MCF 10A (cell line): ENCODE results near the gene TCERG1L. TPM values are rescaled to one million over a fixed set of nuclear protein-coding genes. Genes with fewer than 3 reads are reported as not detected.

Experiments
- BruUV-seq: library from RNA; stranded (reverse); fragments of 400-500 nt; replicated peaks from 2 replicates; lab custom pipeline; 2021; lab: Mats Ljungman, UMichigan
- CTCF ChIA-PET: fragments of 300-600 bp; sonication (Branson Sonifier 250); formaldehyde crosslinking; extraction: SDS; loops from one replicate; lab custom pipeline; 2021; ENCODE audit warnings: antibody characterized with exemption, inconsistent platforms; lab: Yijun Ruan, JAX
- POLR2A ChIA-PET: fragments of 300-600, 350-650 bp; sonication (Branson Sonifier 250); formaldehyde crosslinking; extraction: SDS; loops from one replicate; lab custom pipeline; 2020; ENCODE audit warnings: antibody characterized with exemption, inconsistent platforms; lab: Yijun Ruan, JAX
- DNase-seq: peaks from one replicate; pipeline ENCODE4 v3.0.0-alpha.2; 2018; ENCODE audit not compliant: unreplicated experiment
- H3K27ac Mint-ChIP-seq: one replicate; pipeline ENCODE4 v1.8.0; 2022; ENCODE audit warnings: mild to moderate bottlenecking, low read depth, mixed read lengths; ENCODE audit not compliant: unreplicated experiment
- H3K27me3 Mint-ChIP-seq: one replicate; pipeline ENCODE4 v1.8.0; 2022; ENCODE audit warnings: mixed read lengths; ENCODE audit not compliant: insufficient read depth, unreplicated experiment
- H3K36me3 Mint-ChIP-seq: one replicate; pipeline ENCODE4 v1.8.0; 2022; ENCODE audit warnings: mild to moderate bottlenecking, moderate library complexity, mixed read lengths; ENCODE audit not compliant: insufficient read depth, unreplicated experiment
- H3K4me1 Mint-ChIP-seq: one replicate; pipeline ENCODE4 v1.8.0; 2022; ENCODE audit warnings: mixed read lengths; ENCODE audit not compliant: insufficient read depth, unreplicated experiment
- H3K4me3 Mint-ChIP-seq: one replicate; pipeline ENCODE4 v1.8.0; 2022; ENCODE audit warnings: mild to moderate bottlenecking, moderate library complexity, mixed read lengths; ENCODE audit not compliant: unreplicated experiment
- H3K9me3 Mint-ChIP-seq: one replicate; pipeline ENCODE4 v1.8.0; 2022; ENCODE audit warnings: mixed read lengths; ENCODE audit not compliant: unreplicated experiment
- intact Hi-C: fragments of 100-400 bp; cut with micrococcal nuclease; formaldehyde crosslinking; loops from 2 replicates; pipeline ENCODE4 v1.14.1; 2022
- total RNA-seq: library from RNA; stranded (reverse); gene quantifications from 2 replicates; pipeline ENCODE4 v1.2.3, GENCODE V29; 2022
- TF ChIP-seq, protein P1 (sequence below): fragments of 200-600 bp; IDR thresholded peaks from one replicate; pipeline ENCODE4 v1.8.0; 2022; ENCODE audit warnings: antibody characterized with exemption, mild to moderate bottlenecking; ENCODE audit not compliant: unreplicated experiment

TCERG1L gene
- total RNA-seq, 1 experiment from 2014 or later, result not detected

DNA sequence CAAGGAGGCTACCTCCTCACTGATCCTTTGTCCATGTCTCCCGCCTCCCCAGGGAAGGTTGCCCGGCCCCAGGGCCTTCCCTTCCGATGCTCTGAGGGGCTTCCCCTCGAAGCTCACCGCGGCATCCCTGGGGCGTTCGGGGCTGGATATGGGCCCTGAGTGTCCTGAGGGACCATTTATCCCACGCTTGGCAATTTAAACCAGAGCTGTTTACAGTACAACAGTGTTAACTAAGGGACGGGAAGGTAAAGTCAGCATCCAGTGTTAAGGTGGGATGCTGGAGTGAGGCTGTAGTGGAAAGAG lies 92.0 kb downstream of the TCERG1L start:
- Mint-ChIP-seq H3K4me3 (no peak overlapping the region), H3K4me1 (no peaks in the 10 kb centered on the region), H3K27ac (no peak overlapping the region), H3K36me3 (no peaks in the 10 kb centered on the region), H3K27me3 (no peaks in the 10 kb centered on the region), H3K9me3 (peaks cover 30% of the 10 kb centered on the region)
- POLR2A ChIA-PET, result no interaction called here
- no TSS peak for BruUV-seq
- CTCF ChIA-PET, result no interaction called here
- DNase-seq, result no peak
- TF ChIP-seq, protein P1, sequence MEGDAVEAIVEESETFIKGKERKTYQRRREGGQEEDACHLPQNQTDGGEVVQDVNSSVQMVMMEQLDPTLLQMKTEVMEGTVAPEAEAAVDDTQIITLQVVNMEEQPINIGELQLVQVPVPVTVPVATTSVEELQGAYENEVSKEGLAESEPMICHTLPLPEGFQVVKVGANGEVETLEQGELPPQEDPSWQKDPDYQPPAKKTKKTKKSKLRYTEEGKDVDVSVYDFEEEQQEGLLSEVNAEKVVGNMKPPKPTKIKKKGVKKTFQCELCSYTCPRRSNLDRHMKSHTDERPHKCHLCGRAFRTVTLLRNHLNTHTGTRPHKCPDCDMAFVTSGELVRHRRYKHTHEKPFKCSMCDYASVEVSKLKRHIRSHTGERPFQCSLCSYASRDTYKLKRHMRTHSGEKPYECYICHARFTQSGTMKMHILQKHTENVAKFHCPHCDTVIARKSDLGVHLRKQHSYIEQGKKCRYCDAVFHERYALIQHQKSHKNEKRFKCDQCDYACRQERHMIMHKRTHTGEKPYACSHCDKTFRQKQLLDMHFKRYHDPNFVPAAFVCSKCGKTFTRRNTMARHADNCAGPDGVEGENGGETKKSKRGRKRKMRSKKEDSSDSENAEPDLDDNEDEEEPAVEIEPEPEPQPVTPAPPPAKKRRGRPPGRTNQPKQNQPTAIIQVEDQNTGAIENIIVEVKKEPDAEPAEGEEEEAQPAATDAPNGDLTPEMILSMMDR, result no peak
- intact Hi-C loops, result no loop called here

DNA sequence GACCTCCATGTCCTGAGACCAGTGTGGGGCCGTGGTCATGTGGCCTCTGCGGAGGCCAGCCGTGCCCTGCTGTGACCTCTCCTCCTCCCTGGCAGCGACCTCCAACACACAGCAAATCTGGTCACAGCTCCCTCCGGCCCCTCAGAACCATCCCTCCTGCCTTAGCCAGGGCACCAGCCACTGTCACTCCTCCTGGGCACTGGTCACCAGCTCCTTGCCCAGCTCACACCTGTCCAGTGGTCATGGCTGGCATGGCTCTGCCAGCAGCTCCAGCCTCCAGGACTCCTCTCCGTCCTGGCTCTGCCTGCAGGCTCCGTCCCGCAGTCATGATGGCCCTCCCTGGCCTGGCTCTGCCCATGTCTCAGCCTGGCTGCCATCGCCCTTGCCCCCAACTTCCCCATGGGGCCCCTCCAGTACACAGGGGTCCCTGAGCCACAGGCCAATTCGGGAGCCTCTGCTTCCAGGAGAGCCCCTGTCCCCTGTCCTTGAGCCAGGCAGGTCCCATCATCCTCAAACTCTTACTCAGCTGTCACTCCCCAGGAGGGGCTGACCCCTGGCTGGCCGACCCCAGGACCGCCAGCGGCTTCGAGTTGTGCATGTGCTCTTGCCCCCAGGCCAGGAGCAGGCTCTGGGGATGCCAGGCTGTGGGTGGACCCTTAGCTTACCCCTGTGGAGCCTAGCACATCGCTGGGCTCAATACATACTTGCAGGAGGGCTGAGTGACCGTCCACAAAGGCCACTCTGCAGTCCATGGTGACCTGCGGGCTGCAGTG lies 92.5 kb downstream of the TCERG1L start:
- Mint-ChIP-seq H3K4me1 (no peaks in the 10 kb centered on the region), H3K4me3 (no peak overlapping the region), H3K27me3 (no peaks in the 10 kb centered on the region), H3K36me3 (no peaks in the 10 kb centered on the region), H3K9me3 (peaks cover 26% of the 10 kb centered on the region), H3K27ac (no peak overlapping the region)
- ChIA-PET CTCF (no interaction called here), POLR2A (no interaction called here)
- no peak for DNase-seq
- BruUV-seq, result no TSS peak
- TF ChIP-seq, protein P1, result no peak
- intact Hi-C loops, result no loop called here

DNA sequence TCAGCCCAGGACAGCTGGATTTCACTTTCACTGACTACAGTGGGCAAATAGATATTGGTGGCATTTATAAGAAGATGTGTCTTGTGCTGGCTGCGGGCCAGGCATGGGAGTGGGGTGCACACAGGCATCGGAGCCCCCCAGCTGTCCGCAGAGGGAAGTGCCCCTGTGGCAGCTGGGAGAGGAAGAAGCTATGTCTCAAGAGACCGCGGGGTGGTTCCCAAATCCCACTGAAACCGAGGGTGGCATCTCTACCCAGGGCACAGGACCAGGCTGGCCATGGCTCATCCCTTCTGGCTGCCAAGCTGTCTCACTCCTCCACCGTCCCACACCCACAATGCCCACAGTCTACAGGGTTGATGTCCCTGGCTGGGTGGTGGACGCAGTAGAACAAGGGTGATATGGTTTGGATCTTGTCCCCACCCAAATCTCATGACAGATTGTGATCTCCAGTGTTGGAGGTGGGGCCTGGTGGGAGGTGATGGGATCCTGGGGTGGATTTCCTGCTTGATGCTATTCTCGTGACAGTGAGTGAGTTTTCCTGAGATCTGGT lies 94.8 kb downstream of the TCERG1L start:
- TF ChIP-seq, protein P1, result no peak
- Mint-ChIP-seq H3K27ac (no peak overlapping the region), H3K4me3 (no peak overlapping the region), H3K27me3 (no peaks in the 10 kb centered on the region), H3K4me1 (no peaks in the 10 kb centered on the region), H3K36me3 (no peaks in the 10 kb centered on the region), H3K9me3 (peaks cover 17% of the 10 kb centered on the region)
- POLR2A ChIA-PET, result no interaction called here
- DNase-seq, result no peak
- no TSS peak for BruUV-seq
- intact Hi-C loops, result no loop called here
- CTCF ChIA-PET, result interaction anchor here (0.5 kb wide), 1 partner anchor 929 kb away, joined by 3 read pairs; no protein-coding TSS in a partner anchor

DNA sequence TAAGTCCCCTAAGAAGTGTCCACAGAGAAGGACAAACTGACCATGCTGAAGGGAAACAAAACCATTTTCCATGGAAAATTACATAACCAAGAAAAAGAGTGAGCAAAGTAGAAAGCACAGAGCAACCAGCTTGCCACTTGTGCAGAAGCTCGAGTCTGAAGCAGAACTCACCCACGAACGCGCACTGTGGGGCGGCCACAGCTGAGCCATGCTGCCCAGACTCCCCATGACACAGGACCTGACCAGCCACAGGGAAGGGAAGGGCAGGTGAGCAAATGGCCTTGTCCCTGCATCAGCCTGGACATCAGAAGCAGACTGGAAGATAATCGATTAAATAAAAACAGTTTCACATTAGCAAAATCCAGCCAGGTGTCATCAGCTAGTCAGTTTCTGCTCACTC lies 95.7 kb downstream of the TCERG1L start:
- H3K36me3 Mint-ChIP-seq, result no peaks in the 10 kb centered on the region
- peaks cover 17% of the 10 kb centered on the region for H3K9me3 Mint-ChIP-seq
- no peak overlapping the region for H3K27ac Mint-ChIP-seq
- intact Hi-C loops, result no loop called here
- POLR2A ChIA-PET, result no interaction called here
- no peak overlapping the region for H3K4me3 Mint-ChIP-seq
- H3K27me3 Mint-ChIP-seq, result no peaks in the 10 kb centered on the region
- no peak for DNase-seq
- no TSS peak for BruUV-seq
- CTCF ChIA-PET, result no interaction called here
- TF ChIP-seq, protein P1, result no peak
- no peaks in the 10 kb centered on the region for H3K4me1 Mint-ChIP-seq
